ENCODE data around the gene IVL. TPM values are rescaled to one million over a fixed set of nuclear protein-coding genes. Genes with fewer than 3 reads are reported as not detected.

Gene IVL
- total RNA-seq, 4 donors from 2014 or later, result 155 to 336 (median 262) TPM

DNA sequence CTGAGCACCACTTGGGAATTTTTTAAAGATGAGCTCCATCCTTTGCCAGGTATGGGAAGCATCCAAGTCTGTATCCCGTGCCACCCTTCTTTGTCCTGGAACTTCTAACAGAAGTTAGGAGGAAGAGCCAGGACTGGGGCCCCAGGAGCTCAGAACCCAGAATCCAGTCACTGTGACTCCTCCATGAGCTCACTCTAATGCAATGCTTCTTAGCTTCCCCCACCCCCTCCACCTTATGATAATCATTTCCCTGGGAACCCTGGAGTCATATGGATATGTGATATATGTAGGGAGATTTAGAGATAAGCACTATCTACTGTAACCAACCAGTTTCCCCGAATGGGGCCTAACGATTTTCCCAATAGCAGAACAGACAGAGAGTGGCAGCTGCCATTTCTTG is 37.9 kb downstream of the IVL start:
- H3K9me3 ChIP-seq, result no peaks in the 10 kb centered on the region
- peaks cover under 1 to 12% (median 2%) of the 10 kb centered on the region in 3 donors for H3K4me1 ChIP-seq
- intact Hi-C loops (cut with DNase I), result no loop called here
- WGBS, 2 donors, result 78 to 83% methylated on average over 3 of the region's 3 CpGs
- no peak for TF ChIP-seq POLR2A (IDR thresholded peaks at IDR 0.05)
- TF ChIP-seq, protein P1, sequence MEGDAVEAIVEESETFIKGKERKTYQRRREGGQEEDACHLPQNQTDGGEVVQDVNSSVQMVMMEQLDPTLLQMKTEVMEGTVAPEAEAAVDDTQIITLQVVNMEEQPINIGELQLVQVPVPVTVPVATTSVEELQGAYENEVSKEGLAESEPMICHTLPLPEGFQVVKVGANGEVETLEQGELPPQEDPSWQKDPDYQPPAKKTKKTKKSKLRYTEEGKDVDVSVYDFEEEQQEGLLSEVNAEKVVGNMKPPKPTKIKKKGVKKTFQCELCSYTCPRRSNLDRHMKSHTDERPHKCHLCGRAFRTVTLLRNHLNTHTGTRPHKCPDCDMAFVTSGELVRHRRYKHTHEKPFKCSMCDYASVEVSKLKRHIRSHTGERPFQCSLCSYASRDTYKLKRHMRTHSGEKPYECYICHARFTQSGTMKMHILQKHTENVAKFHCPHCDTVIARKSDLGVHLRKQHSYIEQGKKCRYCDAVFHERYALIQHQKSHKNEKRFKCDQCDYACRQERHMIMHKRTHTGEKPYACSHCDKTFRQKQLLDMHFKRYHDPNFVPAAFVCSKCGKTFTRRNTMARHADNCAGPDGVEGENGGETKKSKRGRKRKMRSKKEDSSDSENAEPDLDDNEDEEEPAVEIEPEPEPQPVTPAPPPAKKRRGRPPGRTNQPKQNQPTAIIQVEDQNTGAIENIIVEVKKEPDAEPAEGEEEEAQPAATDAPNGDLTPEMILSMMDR (IDR thresholded peaks at IDR 0.05), result no peak
- H3K4me3 ChIP-seq, result no peak overlapping the region
- no peaks in the 10 kb centered on the region for H3K36me3 ChIP-seq
- no peak for DNase-seq
- H3K27ac ChIP-seq, result no peak overlapping the region
- no peaks in the 10 kb centered on the region for H3K27me3 ChIP-seq

DNA sequence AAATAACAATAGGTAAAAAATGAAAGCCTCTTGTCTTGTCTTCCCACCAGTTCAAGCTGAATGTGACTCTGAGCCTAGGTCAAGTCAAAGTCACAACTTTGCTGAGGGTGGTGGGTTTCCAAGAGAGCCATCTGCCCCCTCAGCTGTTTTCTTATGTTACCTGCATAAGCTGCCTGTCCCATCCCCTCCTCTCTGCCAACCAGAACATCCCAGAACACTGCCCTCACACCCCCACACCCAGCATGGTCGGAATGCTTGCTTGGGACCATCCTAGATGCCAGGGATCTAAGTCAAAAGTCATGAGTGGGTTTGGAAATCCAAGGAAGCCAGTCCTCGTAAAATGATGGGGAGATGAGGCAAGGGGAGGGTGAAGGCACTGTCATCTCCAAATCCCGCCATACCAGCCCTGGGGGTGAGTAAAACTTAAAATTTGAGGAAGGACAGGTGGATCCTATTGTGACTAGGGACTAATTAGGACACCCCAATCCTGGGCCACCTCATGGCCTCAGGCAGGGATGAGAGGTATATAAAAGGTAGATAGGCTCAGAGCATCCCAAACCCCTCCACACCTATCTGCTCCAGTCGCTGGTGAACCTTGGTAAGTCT is 38.4 kb downstream of the IVL start, which contains the start of gene SPRR5:
Gene SPRR5 (plus strand): TSS at position 556 of the 606 bp plus-strand sequence. CDS start 1,349 bp downstream, outside the sequence.
- DNase-seq, result no peak
- Histone ChIP-seq H3K4me1 (peaks cover 0 to 7% (median under 1%) of the 10 kb centered on the region in 3 donors), H3K4me3 (no peak within 1 kb of the TSS), H3K27ac (no peak within 1 kb of the TSS), H3K27me3 (no peaks in the 10 kb centered on the region), H3K9me3 (no peaks in the 10 kb centered on the region), H3K36me3 (no peaks in the 10 kb centered on the region)
- WGBS, 2 donors, result 92 to 93% methylated on average over 1 to 3 of the region's 4 CpGs
- intact Hi-C loops (cut with DNase I), result no loop called here
- no peak for TF ChIP-seq POLR2A (IDR thresholded peaks at IDR 0.05)
- TF ChIP-seq, protein P1 (IDR thresholded peaks at IDR 0.05), result no peak

DNA sequence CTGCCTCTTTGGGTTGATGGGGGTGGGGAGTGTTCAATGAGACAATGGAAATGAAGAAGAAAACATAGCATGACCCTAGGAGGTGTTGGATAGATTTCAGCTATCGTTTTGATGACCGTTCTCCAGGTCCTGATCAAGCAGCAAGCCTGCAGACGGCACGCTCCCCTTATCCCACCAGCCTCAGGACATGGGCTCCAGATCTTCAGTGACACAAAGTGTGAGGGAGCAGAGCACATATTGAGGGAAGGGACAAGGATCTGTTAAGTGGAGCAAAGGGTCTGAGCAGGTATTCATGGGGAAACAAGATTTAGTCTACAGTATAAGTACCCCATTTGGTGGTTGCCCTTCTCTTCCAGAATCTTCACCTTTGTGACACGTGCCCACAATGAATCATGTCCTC is 43.4 kb downstream of the IVL start:
- no peak for TF ChIP-seq POLR2A (IDR thresholded peaks at IDR 0.05)
- TF ChIP-seq, protein P1 (IDR thresholded peaks at IDR 0.05), result no peak

DNA sequence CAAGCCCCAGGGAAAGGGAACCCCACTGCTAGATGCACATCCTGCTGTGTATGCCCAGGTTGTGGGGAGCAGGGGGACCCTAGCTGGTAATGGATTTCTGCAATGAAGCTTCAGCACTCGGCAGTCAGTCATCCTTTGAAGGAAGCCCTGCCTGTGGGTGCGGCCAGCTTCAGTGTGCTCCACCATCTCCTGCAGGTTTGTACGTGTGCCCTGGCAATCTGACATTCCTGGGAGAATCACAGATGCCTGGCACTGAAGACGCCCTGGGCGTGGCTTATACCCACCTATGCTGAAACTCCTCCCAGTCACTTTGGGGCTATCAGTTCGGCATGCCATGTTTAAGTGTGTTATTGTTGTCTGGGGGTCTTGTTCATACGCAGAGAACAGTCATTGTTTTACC is 45.4 kb downstream of the IVL start:
- TF ChIP-seq, protein P1 (IDR thresholded peaks at IDR 0.05), result no peak
- no peak for TF ChIP-seq POLR2A (IDR thresholded peaks at IDR 0.05)
- Histone ChIP-seq H3K4me1 (peaks cover 0 to 30% (median 8%) of the 10 kb centered on the region in 3 donors), H3K27ac (peak overlapping the region; percentile 78 to 92 (median 86)), H3K36me3 (no peaks in the 10 kb centered on the region), H3K27me3 (no peaks in the 10 kb centered on the region), H3K4me3 (peak overlapping the region in 3 of 4 donors; percentile 2 to 25 (median 4)), H3K9me3 (no peaks in the 10 kb centered on the region)
- DNase-seq, result no peak
- intact Hi-C loops (cut with DNase I), result no loop called here
- 25 to 40% methylated on average over 5 to 7 of the region's 7 CpGs for WGBS, 2 donors

More for the DNA sequence above, 43.4 kb downstream of the IVL start:
- Histone ChIP-seq H3K36me3 (no peaks in the 10 kb centered on the region), H3K4me3 (no peak overlapping the region), H3K9me3 (no peaks in the 10 kb centered on the region), H3K4me1 (peaks cover 0 to 30% (median 8%) of the 10 kb centered on the region in 3 donors), H3K27ac (no peak overlapping the region), H3K27me3 (no peaks in the 10 kb centered on the region)
- WGBS, 2 donors, result 69 to 78% methylated on average over 5 of the region's 5 CpGs
- intact Hi-C loops (cut with DNase I), result no loop called here
- DNase-seq, result no peak

DNA sequence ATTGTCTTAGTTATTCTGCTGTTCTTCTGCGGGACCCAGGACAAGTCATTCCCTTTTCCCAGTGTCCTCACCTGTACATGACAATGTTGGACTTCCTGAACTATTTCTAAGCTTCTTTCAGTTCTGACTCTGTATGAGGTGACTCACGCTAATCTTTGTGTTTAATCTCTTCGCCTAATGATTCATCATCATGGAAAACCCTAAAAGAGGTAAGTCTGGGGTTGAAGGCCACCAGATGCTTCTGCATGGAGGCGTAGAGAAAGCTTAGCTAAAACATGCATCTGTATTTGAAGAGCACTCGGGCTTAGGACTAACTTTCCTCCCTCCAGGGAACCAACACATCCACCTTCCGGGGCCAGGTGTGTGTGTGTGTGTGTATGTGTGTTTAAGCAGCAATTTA is 46.1 kb downstream of the IVL start:
- Histone ChIP-seq H3K9me3 (no peaks in the 10 kb centered on the region), H3K4me3 (peak overlapping the region in 2 of 4 donors; percentile 4 to 25), H3K27ac (peak overlapping the region; percentile 78 to 92 (median 86)), H3K27me3 (no peaks in the 10 kb centered on the region), H3K4me1 (peaks cover 0 to 30% (median 8%) of the 10 kb centered on the region in 3 donors), H3K36me3 (no peaks in the 10 kb centered on the region)
- TF ChIP-seq, protein P1 (IDR thresholded peaks at IDR 0.05), result no peak
- no peak for TF ChIP-seq POLR2A (IDR thresholded peaks at IDR 0.05)
- DNase-seq, result no peak
- WGBS, 2 donors, result 39 to 61% methylated on average over 6 of the region's 6 CpGs
- intact Hi-C loops (cut with DNase I), result no loop called here
